Measurements from ENCODE around the gene SAA4.
"Not testable (repeated sequence)": the region's sequence is repeated elsewhere in the genome, so short reads cannot be mapped to it uniquely, and the experiment has no call there.

SAA4 gene

DNA sequence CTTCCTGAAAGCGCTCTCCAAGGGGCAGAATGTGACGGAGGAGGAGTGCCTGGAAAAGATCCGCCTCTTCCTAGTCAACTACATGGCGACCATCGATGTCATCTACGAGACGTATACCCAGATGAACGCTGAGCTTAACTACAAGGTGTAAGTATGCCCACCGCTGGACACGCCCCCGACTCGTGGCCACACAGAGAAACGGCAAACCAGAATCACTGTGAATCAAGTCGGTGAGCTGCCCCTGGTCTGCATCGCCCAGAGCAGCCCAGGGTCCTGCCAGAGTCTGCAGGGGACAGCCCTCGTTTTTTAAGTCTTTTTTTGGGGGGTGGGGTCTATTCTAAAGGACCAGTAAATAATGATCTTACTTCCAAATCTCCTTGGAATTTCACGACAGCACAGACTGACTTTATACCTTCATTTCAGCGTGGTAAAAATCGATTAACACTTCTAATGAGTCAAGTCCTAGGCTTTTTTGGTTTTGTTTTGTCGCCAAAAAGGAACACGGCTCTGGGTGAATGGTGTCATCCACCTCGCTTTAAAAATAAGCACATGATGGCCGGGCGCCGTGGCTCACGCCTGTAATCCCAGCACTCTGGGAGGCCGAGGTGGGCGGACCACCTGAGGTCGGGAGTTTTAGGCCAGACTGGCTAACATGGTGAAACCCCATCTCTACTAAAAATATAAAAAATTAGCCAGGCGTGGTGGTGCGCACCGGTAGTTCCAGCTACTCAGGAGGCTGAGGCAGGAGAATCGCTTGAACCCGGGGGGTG lies 46.9 kb downstream of the SAA4 start:
- not testable (repeated sequence) for DNase-seq (ENCODE audit: low read depth)

DNA sequence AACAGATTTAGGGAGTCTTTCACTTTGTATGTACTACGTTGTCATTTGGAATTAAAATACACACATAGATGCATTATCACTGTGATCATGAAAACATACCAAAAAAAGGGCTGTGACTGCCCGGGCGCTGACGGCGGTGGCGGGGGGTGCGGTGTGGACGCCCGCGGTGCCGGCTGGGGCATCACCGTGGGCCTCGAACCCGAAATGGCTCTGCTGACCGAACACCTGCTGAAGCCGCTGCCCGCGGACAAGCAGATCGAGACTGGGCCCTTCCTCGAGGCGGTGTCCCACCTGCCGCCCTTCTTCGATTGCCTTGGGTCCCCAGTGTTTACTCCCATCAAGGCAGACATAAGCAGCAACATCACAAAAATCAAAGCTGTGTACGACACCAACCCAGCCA lies 47.8 kb downstream of the SAA4 start:
- no peak for DNase-seq (ENCODE audit: low read depth)
